Measurements from ENCODE around the gene KIF2C.

GRCh38 chr1:44705470-44705869 is 34.2 kb upstream of the KIF2C start:
- TF ChIP-seq REST (IDR thresholded peaks at IDR 0.05), result no peak
- TF ChIP-seq HDAC2 (IDR thresholded peaks at IDR 0.05), result no peak
- TF ChIP-seq CTCF (IDR thresholded peaks at IDR 0.05), result no peak
- TF ChIP-seq CHD2 (IDR thresholded peaks at IDR 0.05; ENCODE audit: low read length, partially characterized antibody), result no peak
- no peak for TF ChIP-seq EP300 (IDR thresholded peaks at IDR 0.05)
- TF ChIP-seq JUNB (IDR thresholded peaks at IDR 0.05), result no peak
- no peak for TF ChIP-seq BCL3 (IDR thresholded peaks at IDR 0.05)
- TF ChIP-seq HOXB13 (CRISPR knock-in tag; IDR thresholded peaks at IDR 0.05; ENCODE audit: low read depth), result no peak
- no peak for TF ChIP-seq GATA3 (IDR thresholded peaks at IDR 0.05; ENCODE audit: borderline replicate concordance)
- no peak for TF ChIP-seq PBX3 (IDR thresholded peaks at IDR 0.05)
- TF ChIP-seq MAFK (IDR thresholded peaks at IDR 0.05; ENCODE audit: partially characterized antibody), result no peak
